Myocyte (in vitro differentiated cells): Measurements from ENCODE around the gene DCAF4. TPM values are rescaled to one million over a fixed set of nuclear protein-coding genes. Genes with fewer than 3 reads are reported as not detected.

Experiments used
- DNase-seq: peaks from one replicate; pipeline ENCODE4 v3.0.0-alpha.2; 2012; ENCODE audit warnings: low read depth
- polyA plus RNA-seq: library from polyadenylated mRNA; unstranded; fragments of >200 nt; gene quantifications from one replicate; pipeline ENCODE4 v1.2.1, GENCODE V29; 2012; ENCODE audit warnings: missing spikeins
- total RNA-seq: library from RNA; depleted of rRNA; stranded (reverse); fragments of >200 nt; gene quantifications from 2 replicates; pipeline ENCODE4 v1.2.3, GENCODE V29; 2014

The DCAF4 gene
- 19.8 and 23.2 TPM in 2 replicates for total RNA-seq
- 18.5 TPM for polyA plus RNA-seq

GRCh38 chr14:72926292-72927028, at the start of gene DCAF4:
TSS of gene DCAF4 (plus strand) at chr14:72926464. CDS start at chr14:72937979, 11,515 bp downstream.
- peak; percentile 99 for DNase-seq

DNA sequence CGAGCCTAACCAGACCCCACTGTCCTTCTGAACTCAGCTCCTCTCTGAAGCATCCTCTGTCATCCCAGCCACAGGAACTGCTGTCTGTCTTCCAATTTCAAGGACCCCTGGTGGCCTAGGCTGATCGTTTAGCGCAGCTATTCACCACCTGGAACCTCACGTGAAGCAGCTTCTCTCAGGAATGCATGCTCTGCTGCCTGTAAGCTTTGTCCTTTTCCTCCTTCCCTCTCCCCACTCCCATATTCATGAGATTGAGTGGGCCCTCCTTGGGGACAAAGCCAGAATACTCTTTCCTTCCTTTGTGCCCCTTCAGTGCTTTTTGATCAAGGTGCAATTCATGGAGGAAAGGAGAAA, 49.6 kb upstream of the DCAF4 start:
- DNase-seq: no peak

DNA sequence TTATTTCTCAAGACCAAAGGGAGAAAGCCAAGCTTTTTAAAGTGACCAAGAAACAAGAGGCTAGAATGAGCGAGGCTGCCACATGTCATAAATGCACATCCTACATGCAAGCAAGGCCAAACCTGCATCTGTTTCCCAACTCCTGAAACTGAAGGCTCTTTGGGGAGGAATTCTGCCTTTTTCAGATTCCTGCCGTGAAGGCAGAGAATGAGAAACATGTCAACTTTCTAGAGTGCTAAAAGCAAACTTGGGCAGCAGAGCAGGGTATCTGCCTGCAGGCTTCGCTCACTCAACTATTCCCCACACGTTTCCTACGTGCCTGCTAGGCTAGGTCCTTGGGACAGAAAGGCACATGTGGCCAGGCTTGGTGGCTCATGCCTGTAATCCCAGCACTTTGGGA, 47.5 kb upstream of the DCAF4 start:
- DNase-seq: no peak

- no peak for DNase-seq
Observed at GRCh38 chr14:72879431-72879830, 46.8 kb upstream of the DCAF4 start.

DNA sequence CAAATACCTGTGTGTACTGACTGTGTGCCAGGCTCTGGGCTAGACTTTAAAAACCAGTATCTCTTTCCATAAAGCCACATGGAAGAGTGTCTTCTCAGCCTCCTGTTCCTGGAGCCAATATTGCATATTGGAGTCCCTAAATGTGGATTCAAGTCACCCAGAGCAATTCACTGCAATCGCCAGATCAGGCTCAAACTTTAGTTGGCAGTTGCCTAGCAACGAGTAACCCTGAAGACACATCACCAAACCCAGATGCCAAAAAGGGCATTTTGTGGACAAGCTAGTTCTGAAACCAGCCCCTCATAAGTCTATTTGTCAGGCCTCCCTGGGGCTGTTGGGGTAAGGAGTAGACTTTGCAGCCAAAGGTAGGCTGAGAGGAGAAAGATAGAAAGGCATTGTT, 46.1 kb upstream of the DCAF4 start:
- no peak for DNase-seq

DNA sequence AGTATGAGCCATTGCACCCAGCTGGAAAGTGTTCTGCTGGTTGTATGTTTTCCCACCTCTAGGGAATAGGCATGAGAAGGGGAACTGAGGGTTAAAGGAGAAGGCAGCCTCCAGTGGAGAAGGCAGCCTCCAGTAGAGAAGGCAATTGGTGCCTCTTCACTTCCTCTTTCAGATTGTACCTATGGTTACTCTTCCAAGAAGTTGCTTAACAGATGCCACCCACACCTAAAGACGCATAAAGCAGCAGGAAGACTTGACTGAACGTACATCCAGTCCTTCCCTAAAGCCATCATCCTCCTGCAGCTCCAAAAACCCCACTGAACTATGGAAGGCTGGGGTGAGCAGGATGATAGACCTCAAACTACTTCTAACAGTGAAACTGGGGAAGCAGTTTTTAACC, 45.4 kb upstream of the DCAF4 start:
- DNase-seq: no peak

DNA sequence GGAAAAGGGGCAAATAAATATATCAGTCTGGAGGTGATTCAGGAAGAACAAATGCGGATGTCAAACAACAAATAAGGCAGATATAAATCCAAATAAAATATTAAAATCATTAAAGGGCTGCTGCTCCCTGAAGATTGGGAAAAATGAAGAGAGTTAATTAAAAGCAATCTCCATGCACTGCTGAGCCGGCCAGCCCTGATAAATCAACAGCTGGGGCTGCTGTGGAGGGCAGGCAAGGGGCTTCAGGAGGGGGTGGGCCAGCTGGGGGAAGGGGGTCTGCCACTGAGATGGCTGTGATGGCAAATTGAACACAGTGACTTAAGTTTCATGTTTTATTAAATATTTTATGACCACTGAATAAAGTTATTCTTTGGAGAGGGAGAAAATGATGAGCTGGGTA, 44.7 kb upstream of the DCAF4 start:
- DNase-seq: no peak

- DNase-seq: no peak
Observed at GRCh38 chr14:72882047-72882446, 44.2 kb upstream of the DCAF4 start.

- DNase-seq: no peak
Observed at GRCh38 chr14:72882463-72882862, 43.8 kb upstream of the DCAF4 start.

GRCh38 chr14:72883109-72883508, 43.2 kb upstream of the DCAF4 start:
- no peak for DNase-seq

DNA sequence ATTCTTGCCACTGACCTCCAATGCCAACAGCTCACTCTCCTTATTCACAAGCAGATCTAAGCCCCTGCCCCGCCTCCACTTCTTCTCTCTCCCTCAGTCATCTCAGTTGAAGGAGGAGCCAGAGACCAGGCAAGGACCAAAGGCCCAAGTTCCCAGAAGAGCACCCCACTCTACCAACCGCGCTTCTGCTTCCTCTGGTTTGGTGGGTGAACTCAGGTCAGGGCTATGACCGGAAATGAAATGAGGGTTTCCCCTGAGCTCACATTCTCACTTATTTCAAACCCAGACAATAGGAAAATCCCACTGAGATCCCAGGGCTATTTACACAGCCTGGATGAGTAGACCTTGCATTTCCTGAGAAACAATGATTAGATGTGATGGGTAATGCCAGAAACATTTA, 42.3 kb upstream of the DCAF4 start:
- DNase-seq: no peak

DNA sequence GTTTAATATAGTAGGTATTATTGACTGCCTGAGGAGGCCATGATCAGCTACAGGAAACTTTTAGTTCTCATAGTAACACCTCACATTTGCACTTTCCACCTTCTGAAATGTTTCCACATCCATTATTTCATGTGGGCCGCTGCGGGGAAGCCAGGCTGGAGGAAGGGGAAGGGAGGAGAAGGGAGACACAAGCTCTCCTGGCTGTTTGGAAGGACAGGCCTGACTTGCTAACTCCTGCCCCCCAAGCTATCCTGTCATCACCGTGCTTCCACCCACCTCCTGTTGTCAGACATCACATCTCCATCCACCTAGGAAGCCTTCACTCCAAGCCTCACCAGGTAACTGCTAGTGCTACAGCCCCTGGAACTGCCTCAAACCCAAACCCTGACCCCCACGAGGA, 41.9 kb upstream of the DCAF4 start:
- DNase-seq: no peak

GRCh38 chr14:72887514-72887913, 38.8 kb upstream of the DCAF4 start:
- no peak for DNase-seq

- DNase-seq: no peak
Observed at GRCh38 chr14:72888192-72888591, 38.1 kb upstream of the DCAF4 start.

DNA sequence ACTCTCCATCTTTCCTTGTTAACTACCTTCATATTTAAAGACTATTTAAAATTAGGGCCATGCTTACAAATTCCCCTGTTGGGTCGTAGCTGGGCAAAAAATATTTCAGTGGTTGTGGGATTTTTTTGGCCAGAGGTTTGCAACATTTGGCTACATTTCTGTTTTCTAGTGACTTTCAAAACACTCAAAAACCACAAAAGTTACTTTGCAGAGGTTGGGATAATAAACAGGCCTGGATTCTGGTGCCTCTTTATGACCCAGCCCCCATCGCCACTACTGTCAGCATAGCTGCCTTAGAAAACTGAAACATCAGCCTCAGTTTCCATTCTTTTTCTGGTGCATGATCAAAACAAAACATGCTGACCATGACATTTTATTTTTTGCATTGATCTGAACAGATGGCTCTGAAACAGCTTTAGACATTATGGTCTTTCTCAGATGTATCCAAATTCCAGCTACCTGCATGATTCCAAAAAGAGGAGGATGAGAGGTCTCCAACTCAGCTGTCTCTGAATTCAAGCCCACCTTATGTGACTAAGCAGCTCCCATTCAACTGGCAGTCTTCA, 37.5 kb upstream of the DCAF4 start:
- peak; percentile 41 for DNase-seq

DNA sequence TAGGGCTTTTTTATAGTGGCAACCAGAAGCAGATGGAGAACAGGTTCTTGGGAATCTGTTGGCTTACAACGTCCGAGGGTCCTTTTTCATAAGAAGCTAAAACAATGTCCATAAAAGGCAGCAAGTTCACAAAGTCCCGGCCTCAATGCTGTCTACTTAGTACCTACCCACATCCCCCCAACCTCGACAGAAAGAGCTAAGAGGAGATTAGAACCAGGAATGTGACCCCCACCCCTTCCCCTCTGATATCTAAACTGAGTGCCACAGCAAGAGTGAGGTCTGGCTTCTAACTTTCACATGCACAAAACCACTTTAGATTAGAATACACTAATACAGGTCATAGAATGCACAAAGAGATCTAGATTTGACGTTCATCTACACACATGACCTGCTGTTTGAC, 36.9 kb upstream of the DCAF4 start:
- no peak for DNase-seq

DNA sequence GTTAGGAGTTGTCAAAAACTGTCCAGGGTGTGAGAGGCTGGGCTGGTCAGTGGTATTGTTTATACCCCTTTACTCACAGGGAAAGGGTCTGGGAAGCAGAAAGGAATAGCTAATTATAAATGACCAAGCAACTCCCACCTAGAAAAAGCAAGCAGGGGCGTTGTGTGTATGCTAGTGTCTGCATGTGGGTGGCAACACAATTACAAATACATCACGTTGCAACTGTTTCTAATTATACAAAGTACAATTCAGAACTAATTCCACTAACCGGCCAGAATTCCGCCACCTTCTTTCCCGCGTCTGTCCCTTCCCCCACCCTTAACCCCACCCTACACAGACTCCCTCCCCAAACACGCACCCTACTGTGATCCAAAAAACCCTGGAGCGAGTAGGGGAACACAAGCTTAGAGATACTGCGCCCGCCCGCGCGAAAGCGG, 34.6 kb upstream of the DCAF4 start:
- no peak for DNase-seq

- DNase-seq: no peak
Observed at GRCh38 chr14:72892103-72892878, 34.0 kb upstream of the DCAF4 start.

DNA sequence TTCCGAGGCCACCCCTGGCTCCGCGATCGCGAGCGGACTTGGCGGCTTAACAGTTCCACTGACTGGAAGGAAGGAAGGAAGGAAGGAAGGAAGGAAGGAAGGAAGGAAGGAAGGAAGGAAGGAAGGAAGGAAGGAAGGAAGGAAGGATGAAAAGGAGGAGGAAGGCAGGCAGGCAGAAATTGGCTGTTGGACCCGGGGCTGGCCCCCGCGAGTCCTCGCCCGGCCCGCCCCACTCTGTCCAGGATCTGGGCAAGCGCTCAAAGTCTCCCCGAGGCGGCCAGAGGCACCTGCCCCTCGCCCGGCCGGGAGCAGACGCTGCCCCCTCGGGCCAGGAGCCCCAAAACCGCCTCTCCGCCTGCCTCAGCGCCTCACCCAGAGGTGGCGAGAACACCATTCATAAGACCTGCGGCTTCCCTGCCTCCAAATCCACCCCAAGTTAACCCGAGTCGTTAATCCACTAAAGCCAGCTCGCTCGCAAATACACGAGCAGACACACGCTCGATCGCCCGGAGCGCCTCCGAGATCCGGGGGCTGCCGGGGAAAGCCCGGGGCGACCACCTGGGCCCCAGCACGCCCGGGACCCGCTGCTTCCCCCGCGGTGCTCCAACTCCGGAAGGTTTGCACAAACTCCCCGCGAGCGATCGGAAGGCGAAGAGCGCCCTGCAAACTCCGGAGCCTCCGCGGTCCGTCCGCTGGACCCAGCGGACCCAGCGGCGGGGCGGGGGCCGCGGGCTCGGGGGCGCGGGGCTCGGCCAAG, 33.2 kb upstream of the DCAF4 start:
- peak; percentile 37 for DNase-seq

DNA sequence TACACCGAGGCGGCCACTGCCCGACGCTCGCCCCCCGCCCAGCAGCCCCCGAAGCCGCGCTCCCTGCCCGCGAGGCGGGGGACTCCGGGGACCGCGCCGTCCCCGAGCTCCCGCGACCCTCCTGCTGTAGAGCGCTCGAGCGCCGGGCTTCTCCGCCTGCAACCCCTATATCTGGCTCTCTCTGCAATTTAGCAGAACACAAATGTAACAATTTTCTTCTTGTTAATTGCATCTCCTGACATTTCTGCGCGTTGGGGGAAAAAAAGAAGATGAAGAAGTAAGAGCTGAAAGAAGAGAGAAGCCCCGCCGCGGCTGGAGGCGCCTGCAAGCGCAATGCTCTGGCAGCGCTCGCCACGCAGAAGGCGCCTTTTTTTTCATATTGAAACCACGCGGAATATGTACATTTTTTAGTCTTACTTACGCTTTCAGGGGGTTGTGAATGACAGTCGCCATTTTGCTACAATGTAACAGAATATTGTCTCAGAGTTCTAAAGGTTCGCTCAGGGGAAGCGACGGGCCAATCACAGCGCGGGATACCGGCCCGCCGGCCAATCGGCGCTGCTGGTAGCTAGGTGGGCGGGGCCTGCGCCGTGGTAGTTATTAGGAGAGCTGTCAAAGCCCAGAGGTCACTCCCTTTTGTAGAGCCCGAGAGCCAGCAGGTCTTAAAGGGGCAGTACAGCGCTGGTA, 32.5 kb upstream of the DCAF4 start, which contains the start of gene DPF3:
TSS of gene DPF3 (minus strand) at position 466 of the 687 bp plus-strand sequence. CDS start at position 453, 13 bp downstream.
- peak; percentile 97 for DNase-seq

GRCh38 chr14:72894323-72894622, 32.0 kb upstream of the DCAF4 start:
- no peak for DNase-seq
